ENCODE results near the gene GNAS. TPM values are rescaled to one million over a fixed set of nuclear protein-coding genes. Genes with fewer than 3 reads are reported as not detected.

The GNAS gene
- total RNA-seq, result 1,339 and 1,425 TPM in 2 replicates
- long read RNA-seq, transcript GNAS-255 (11 exons, 2,837 nt), result minor isoform, 12 of 176 reads
- long read RNA-seq, transcript GNAS-210 (13 exons, 1,972 nt), result major isoform, 32 of 176 reads
- long read RNA-seq, transcript GNAS-211 (12 exons, 1,931 nt), result minor isoform, 15 of 176 reads
- long read RNA-seq, transcript GNAS-232 (10 exons, 1,839 nt), result minor isoform, 11 of 176 reads
- long read RNA-seq, partial matches to known transcripts, result 48 of 176 reads
- long read RNA-seq, other reads (novel, unspliced or antisense), result 43 of 176 reads

DNA sequence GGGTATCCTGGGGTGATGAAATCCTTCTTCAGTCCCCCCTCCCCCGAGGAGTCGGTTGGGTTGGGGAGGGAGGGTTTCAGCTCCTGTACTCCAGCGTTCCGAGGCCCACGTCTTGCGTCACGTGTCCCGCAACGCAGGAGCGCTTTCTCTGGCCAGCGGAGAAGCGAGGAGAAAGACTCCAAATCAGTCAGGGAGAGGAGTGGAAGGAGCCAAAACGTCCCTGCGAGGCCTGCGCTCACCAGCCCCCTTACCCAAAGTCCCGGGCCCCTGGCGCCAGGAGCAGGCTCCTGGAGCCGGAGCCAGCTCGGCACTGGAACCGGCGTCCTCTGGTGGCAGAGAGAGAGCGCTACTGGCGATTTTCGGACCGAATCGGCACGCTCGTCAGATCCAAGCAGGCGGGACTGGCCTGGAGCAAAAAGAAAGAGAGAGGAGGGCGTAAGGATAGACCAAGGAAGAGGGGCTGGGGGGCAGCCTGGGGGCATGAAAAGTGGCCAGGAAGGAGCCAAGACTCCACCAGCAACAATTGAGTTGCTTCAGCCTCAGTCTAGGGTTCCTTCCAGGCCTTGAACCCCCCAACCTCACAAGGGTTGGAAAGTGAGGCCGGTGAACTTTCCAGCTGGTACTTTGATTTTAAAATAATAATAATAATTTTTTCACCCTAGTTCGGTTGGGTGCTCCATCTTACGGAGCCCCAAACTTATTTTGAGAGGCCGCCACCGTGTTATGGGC is at the start of gene GNAS:
GNAS (plus strand) TSS at position 174 of the 729 bp plus-strand sequence.
- peaks cover 94% of the 10 kb centered on the region for H3K27me3 Mint-ChIP-seq (ENCODE audit: low read depth)
- peak; percentile 69 for DNase-seq (ENCODE audit: low read depth, low spot score)
- H3K27ac Mint-ChIP-seq (ENCODE audit: unreplicated experiment), result no peak within 1 kb of the TSS
- no peaks in the 10 kb centered on the region for H3K9me3 Mint-ChIP-seq
- H3K4me1 Mint-ChIP-seq, result peaks cover 29% of the 10 kb centered on the region
- TF ChIP-seq, protein P1, sequence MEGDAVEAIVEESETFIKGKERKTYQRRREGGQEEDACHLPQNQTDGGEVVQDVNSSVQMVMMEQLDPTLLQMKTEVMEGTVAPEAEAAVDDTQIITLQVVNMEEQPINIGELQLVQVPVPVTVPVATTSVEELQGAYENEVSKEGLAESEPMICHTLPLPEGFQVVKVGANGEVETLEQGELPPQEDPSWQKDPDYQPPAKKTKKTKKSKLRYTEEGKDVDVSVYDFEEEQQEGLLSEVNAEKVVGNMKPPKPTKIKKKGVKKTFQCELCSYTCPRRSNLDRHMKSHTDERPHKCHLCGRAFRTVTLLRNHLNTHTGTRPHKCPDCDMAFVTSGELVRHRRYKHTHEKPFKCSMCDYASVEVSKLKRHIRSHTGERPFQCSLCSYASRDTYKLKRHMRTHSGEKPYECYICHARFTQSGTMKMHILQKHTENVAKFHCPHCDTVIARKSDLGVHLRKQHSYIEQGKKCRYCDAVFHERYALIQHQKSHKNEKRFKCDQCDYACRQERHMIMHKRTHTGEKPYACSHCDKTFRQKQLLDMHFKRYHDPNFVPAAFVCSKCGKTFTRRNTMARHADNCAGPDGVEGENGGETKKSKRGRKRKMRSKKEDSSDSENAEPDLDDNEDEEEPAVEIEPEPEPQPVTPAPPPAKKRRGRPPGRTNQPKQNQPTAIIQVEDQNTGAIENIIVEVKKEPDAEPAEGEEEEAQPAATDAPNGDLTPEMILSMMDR (conservative IDR thresholded peaks at IDR 0.05), result peak; percentile 73
- peaks cover 6% of the 10 kb centered on the region for H3K36me3 Mint-ChIP-seq (ENCODE audit: low read depth)
- H3K4me3 Mint-ChIP-seq, result peak within 1 kb of the TSS; percentile 95

- H3K27ac Mint-ChIP-seq (ENCODE audit: unreplicated experiment), result no peak overlapping the region
- TF ChIP-seq, protein P1 (conservative IDR thresholded peaks at IDR 0.05), result no peak
Observed at GRCh38 chr20:58803533-58803932, 49.0 kb upstream of the GNAS start.

DNA sequence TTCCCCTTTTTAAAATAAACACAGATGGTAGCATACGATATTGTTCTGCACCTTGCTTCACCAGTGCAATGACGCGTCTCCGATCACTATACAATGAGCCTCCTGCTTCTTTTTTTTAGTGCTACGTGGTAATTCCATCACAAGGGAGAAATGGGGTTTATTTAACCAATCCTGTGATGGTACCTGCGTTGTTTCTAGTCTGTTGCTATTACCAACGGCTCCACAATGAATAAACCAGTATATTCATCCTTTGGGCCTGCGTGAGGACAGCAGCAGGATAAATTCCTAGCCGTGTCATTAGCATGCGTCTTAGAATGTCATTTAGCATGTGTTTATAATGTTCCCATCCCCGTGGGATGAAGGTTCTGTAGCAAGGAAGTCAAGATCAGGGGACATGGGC is 44.7 kb upstream of the GNAS start:
- Mint-ChIP-seq H3K4me1 (no peaks in the 10 kb centered on the region), H3K27me3 (ENCODE audit: low read depth) (no peaks in the 10 kb centered on the region), H3K36me3 (ENCODE audit: low read depth) (no peaks in the 10 kb centered on the region), H3K27ac (ENCODE audit: unreplicated experiment) (no peak overlapping the region), H3K4me3 (no peak overlapping the region), H3K9me3 (no peaks in the 10 kb centered on the region)
- no peak for DNase-seq (ENCODE audit: low read depth, low spot score)
- TF ChIP-seq, protein P1 (conservative IDR thresholded peaks at IDR 0.05), result no peak

More at GRCh38 chr20:58803533-58803932, 49.0 kb upstream of the GNAS start:
- no peaks in the 10 kb centered on the region for H3K36me3 Mint-ChIP-seq (ENCODE audit: low read depth)
- no peak overlapping the region for H3K4me3 Mint-ChIP-seq
- DNase-seq (ENCODE audit: low read depth, low spot score), result no peak
- H3K4me1 Mint-ChIP-seq, result peaks cover 8% of the 10 kb centered on the region
- H3K27me3 Mint-ChIP-seq (ENCODE audit: low read depth), result no peaks in the 10 kb centered on the region
- H3K9me3 Mint-ChIP-seq, result no peaks in the 10 kb centered on the region

DNA sequence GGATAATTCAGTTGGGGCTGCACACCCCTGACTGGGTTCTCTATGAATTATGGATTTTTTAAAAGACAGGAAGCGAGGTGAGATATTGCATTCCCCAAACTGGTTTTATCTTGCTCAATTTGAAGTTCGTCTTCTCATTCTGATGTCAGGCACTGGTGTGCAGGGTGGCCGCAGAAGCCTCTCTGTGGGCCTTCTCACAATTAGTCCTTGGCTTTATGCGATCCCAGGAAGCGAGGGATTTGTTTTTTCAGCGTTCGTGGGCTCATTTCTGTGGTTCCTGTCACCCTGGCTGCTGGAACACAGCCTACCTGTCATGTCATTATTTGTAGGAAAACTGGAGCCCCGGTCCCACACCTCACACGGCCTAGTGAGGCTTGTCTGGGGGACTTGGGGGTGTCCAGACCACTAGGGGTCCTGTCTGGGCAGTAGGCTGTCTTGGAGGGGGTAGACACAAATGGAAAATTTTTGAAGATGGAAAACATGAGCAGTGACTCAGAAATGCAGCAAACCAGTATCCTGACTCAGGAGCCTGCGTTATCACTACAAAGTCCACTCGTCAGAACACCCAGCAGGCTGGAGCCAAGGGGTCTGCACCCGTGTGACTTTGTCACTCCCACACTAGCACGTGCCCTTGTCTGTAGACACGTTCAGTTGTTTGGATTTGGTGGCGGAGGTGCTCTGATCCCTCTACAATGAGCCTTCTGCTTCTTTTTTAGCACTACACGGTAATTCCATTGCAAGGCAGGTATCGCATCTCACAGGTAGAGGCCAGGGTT is 44.1 kb upstream of the GNAS start:
- no peak for DNase-seq (ENCODE audit: low read depth, low spot score)
- Mint-ChIP-seq H3K36me3 (ENCODE audit: low read depth) (no peaks in the 10 kb centered on the region), H3K4me1 (no peaks in the 10 kb centered on the region), H3K27me3 (ENCODE audit: low read depth) (no peaks in the 10 kb centered on the region), H3K27ac (ENCODE audit: unreplicated experiment) (no peak overlapping the region), H3K9me3 (no peaks in the 10 kb centered on the region), H3K4me3 (no peak overlapping the region)
- TF ChIP-seq, protein P1 (conservative IDR thresholded peaks at IDR 0.05), result no peak

- H3K4me1 Mint-ChIP-seq, result no peaks in the 10 kb centered on the region
- no peak overlapping the region for H3K4me3 Mint-ChIP-seq
- no peak overlapping the region for H3K27ac Mint-ChIP-seq (ENCODE audit: unreplicated experiment)
Observed at GRCh38 chr20:58810116-58810878, 42.2 kb upstream of the GNAS start.

More at GRCh38 chr20:58810116-58810878, 42.2 kb upstream of the GNAS start:
- Mint-ChIP-seq H3K9me3 (no peaks in the 10 kb centered on the region), H3K36me3 (ENCODE audit: low read depth) (no peaks in the 10 kb centered on the region), H3K27me3 (ENCODE audit: low read depth) (no peaks in the 10 kb centered on the region)
- no peak for DNase-seq (ENCODE audit: low read depth, low spot score)
- TF ChIP-seq, protein P1 (conservative IDR thresholded peaks at IDR 0.05), result no peak

Measured in neural crest cell (in vitro differentiated cells).